Esophagus squamous epithelium (tissue), 4 donors: ENCODE data around the gene DNASE1L3.

Experiments used
- POLR2A ChIP-seq, 4 donors: fragments of 450-650 bp; IDR thresholded peaks; one replicate each; pipeline ENCODE4 v1.6.1; 2017; ENCODE audit warnings: antibody characterized with exemption in 4 of 4, mild to moderate bottlenecking in 4 of 4, moderate library complexity in 3 of 4
- TF ChIP-seq, protein P1 (sequence below), 6 experiments: fragments of 450-650 bp in 4 of 6; fragments of 200-600 bp in 2 of 6; sonication (generic) in 2 of 6; IDR thresholded peaks; one replicate each; pipeline ENCODE4 v1.5.1; 2016 to 2019; ENCODE audit warnings: antibody characterized with exemption in 6 of 6, mild to moderate bottlenecking in 4 of 6, moderate library complexity in 4 of 6

DNA sequence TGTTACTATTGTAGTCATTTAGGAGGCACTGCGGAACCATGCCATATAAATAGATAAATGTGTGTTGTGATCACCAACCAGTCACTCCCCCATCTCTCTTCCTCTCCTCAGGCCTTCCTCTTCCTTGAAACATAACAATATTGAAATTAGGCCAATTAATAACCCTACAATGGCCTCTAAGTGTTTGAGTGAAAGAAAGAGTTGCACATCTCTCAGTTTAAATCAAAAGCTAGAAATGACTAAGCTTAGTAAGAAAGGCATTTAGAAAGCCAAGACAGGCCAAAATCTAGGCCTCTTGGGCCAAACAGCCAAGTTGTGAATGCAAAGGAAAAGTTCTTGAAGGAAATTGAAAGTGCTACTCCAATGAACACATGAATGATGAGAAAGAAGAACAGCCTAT lies 8.1 kb upstream of the DNASE1L3 start:
- TF ChIP-seq, protein P1, sequence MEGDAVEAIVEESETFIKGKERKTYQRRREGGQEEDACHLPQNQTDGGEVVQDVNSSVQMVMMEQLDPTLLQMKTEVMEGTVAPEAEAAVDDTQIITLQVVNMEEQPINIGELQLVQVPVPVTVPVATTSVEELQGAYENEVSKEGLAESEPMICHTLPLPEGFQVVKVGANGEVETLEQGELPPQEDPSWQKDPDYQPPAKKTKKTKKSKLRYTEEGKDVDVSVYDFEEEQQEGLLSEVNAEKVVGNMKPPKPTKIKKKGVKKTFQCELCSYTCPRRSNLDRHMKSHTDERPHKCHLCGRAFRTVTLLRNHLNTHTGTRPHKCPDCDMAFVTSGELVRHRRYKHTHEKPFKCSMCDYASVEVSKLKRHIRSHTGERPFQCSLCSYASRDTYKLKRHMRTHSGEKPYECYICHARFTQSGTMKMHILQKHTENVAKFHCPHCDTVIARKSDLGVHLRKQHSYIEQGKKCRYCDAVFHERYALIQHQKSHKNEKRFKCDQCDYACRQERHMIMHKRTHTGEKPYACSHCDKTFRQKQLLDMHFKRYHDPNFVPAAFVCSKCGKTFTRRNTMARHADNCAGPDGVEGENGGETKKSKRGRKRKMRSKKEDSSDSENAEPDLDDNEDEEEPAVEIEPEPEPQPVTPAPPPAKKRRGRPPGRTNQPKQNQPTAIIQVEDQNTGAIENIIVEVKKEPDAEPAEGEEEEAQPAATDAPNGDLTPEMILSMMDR (IDR thresholded peaks at IDR 0.05) = no peak
- TF ChIP-seq POLR2A (IDR thresholded peaks at IDR 0.05) = no peak
